ENCODE results near the gene MLLT3.

MLLT3 gene

DNA sequence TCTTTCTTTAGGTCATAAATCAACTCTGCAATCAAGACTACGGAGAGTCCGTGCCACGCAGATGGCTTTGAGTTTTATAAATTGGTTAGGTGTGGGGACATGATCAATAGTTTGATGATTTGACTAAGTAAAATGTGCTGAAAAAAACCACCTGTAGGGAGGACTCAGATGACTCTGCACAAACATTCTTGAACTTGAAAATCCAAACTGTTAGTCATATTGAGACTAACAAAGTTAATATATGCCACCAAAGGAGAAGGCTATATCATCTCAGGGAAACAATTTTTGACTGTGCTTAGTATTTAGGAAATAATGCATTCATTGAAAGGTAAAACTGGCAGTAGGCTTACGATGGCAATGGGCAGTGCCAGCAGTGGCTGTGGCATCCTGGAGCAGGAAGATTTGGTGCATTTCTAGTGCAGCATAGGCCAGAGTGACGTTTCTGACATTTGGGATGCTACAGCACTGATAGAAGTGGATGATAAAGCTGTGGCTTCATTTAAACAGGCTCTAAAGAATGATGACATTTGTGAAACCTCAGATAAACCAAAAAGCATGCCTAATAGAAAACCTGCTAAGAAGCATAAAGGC lies 291.1 kb downstream of the MLLT3 start:
- no peak for DNase-seq (ENCODE audit: low read depth, low spot score)
- ChIA-PET POLR2A (no interaction called here), CTCF (no interaction called here)
- TF ChIP-seq, protein P1, sequence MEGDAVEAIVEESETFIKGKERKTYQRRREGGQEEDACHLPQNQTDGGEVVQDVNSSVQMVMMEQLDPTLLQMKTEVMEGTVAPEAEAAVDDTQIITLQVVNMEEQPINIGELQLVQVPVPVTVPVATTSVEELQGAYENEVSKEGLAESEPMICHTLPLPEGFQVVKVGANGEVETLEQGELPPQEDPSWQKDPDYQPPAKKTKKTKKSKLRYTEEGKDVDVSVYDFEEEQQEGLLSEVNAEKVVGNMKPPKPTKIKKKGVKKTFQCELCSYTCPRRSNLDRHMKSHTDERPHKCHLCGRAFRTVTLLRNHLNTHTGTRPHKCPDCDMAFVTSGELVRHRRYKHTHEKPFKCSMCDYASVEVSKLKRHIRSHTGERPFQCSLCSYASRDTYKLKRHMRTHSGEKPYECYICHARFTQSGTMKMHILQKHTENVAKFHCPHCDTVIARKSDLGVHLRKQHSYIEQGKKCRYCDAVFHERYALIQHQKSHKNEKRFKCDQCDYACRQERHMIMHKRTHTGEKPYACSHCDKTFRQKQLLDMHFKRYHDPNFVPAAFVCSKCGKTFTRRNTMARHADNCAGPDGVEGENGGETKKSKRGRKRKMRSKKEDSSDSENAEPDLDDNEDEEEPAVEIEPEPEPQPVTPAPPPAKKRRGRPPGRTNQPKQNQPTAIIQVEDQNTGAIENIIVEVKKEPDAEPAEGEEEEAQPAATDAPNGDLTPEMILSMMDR (IDR thresholded peaks at IDR 0.05; ENCODE audit: insufficient read depth, low read length, missing control alignments), result no peak
- no peak overlapping the region for H3K4me3 ChIP-seq (ENCODE audit: low read depth, low read length)

DNA sequence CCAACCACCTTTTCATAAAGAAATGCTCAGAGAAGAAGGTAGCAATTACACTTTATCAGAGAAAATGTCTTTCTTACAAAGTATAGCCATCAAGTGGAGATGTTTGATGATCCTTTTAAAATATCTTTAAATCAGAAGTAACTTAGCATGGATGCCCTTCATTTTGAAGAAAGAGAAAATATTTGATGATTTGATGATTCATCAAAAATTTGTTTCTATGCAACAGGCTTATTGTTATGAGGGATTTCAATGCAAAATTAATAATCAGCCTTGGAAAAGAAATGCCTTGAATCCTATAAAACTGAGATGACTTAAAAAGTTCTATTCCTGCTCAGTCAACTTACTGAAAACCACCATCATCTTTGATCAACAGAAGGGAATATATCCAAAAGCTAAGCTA lies 291.6 kb downstream of the MLLT3 start:
- CTCF ChIA-PET, result no interaction called here
- DNase-seq (ENCODE audit: low read depth, low spot score), result no peak
- no peak overlapping the region for H3K4me3 ChIP-seq (ENCODE audit: low read depth, low read length)
- POLR2A ChIA-PET, result no interaction called here
- TF ChIP-seq, protein P1 (IDR thresholded peaks at IDR 0.05; ENCODE audit: insufficient read depth, low read length, missing control alignments), result no peak

DNA sequence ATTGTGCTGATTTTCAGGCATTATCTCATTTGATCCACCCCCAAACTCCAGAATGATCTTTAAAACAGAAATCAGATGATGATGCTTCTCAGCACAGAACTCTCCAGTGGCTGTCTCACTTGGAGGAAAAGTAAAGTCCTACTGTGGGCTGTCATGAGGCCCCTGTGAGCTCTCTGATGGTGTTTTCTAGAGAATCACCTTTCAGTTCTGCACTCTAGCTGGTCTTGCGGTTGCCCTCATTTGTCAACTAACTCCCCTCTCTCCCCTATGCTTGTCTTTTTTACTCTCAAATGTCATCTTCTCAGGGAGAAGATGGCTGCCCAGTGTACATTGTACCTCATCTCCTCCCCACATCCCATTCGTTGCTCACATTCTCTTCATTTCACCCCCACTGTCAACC lies 295.8 kb downstream of the MLLT3 start:
- ChIA-PET POLR2A (no interaction called here), CTCF (no interaction called here)
- TF ChIP-seq, protein P1 (IDR thresholded peaks at IDR 0.05; ENCODE audit: insufficient read depth, low read length, missing control alignments), result no peak
- no peak overlapping the region for H3K4me3 ChIP-seq (ENCODE audit: low read depth, low read length)
- no peak for DNase-seq (ENCODE audit: low read depth, low spot score)

DNA sequence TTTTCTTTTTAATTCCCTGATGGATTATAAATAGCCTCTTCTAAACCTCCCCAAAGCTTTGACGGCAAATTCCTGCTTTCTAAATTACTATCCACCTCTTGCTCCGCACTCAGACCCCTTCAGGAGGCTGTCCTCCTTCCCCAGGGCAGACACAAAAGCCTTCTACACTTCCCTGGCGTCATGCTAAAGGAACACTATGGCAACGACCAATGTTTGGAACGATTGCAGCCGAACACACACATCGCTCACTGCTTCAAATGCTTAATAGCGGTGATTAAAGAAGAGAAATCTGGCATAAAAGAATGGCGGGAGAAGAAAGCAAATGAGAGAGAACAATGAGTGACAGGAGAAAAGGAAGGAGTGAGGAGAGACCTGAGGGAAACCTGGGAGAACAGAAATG lies 297.3 kb downstream of the MLLT3 start:
- ChIA-PET POLR2A (no interaction called here), CTCF (interaction anchor here (0.8 kb wide), 1 partner anchor 13 kb away, joined by 3 read pairs; no protein-coding TSS in a partner anchor)
- no peak for DNase-seq (ENCODE audit: low read depth, low spot score)
- TF ChIP-seq, protein P1 (IDR thresholded peaks at IDR 0.05; ENCODE audit: insufficient read depth, low read length, missing control alignments), result no peak
- no peak overlapping the region for H3K4me3 ChIP-seq (ENCODE audit: low read depth, low read length)

DNA sequence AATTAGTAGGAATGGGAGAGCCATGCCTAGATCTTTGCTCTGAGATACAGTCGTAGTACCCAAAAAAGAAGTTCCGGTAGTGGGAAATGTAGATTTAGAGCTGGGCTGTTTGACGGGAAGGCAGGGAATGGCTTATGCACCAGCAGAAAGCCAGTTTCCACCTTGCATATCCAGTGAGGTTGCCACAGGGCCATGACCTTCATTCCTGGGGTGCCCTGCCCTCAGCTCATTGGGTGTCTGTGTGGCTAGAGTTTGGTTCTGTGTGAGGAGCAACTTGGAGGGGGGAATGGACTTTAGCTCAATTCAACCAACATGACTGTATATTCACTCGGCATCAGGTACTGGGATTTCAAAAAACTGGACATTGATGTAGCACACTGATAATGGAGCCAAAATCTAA lies 300.1 kb downstream of the MLLT3 start:
- POLR2A ChIA-PET, result no interaction called here
- DNase-seq (ENCODE audit: low read depth, low spot score), result no peak
- CTCF ChIA-PET, result no interaction called here
- H3K4me3 ChIP-seq (ENCODE audit: low read depth, low read length), result no peak overlapping the region
- TF ChIP-seq, protein P1 (IDR thresholded peaks at IDR 0.05; ENCODE audit: insufficient read depth, low read length, missing control alignments), result no peak

DNA sequence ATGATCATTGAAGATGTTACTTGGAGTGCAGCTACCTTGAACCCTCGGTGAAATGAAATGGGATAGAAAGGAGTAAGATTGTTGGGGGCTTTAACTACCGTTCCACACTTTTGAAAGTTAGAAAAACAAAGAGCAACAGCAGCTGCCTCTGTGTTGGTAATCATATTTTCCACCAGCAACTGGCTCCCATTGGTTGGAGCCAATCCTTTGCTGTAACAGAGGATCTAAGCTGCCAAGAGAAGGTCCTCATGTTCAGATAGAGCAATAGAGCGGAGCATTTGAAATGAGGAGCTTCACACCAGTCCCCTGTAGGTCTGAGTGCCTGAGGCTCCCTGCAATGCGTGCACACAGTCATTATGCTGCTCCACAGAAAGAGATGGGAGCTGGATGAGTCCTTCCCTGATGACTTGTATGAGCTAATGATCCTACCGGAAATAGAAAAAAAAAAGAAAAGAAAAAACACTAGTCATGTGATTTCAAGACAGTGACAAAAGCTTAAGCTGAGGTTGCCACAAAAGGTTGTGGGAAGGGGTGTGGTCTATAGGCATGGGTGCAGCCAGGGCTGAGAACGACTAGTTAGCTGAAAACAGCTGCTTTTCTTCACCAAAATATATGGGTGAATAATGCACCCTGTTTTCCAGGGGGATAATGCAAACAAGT lies 300.7 kb downstream of the MLLT3 start:
- no peak for DNase-seq (ENCODE audit: low read depth, low spot score)
- no peak overlapping the region for H3K4me3 ChIP-seq (ENCODE audit: low read depth, low read length)
- ChIA-PET CTCF (no interaction called here), POLR2A (no interaction called here)
- TF ChIP-seq, protein P1 (IDR thresholded peaks at IDR 0.05; ENCODE audit: insufficient read depth, low read length, missing control alignments), result no peak

Measured in AG04449 (cell line).